ENCODE measurements around the gene CHMP6.
"Not testable (repeated sequence)": the region's sequence is repeated elsewhere in the genome, so short reads cannot be mapped to it uniquely, and the experiment has no call there.

Gene CHMP6

DNA sequence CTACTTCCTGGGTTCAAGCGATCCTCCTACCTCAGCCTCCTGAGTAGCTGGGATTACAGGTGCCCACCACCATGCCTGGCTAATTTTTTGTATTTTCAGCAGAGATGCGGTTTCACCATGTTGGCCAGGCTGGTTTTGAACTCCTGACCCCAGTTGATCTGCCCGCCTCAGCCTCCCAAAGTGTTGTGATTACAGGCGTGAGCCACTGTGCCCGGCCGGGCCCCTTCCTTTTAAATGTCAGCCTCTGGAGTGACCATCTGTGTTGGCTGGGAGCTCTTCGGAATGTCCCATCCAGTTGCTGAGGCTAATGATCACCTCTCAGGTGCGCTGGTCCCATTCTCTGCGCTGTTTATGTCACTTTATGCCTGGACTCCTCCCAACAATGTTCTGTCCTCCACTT, 38.7 kb downstream of the CHMP6 start:
- not testable (repeated sequence) for DNase-seq (ENCODE audit: low read depth)

- no peak for DNase-seq (ENCODE audit: low read depth)
These were observed 39.3 kb downstream of the CHMP6 start for GRCh38 chr17:81030741-81031565.

GRCh38 chr17:81031566-81032550, 40.2 kb downstream of the CHMP6 start:
- DNase-seq (ENCODE audit: low read depth) = no peak

DNA sequence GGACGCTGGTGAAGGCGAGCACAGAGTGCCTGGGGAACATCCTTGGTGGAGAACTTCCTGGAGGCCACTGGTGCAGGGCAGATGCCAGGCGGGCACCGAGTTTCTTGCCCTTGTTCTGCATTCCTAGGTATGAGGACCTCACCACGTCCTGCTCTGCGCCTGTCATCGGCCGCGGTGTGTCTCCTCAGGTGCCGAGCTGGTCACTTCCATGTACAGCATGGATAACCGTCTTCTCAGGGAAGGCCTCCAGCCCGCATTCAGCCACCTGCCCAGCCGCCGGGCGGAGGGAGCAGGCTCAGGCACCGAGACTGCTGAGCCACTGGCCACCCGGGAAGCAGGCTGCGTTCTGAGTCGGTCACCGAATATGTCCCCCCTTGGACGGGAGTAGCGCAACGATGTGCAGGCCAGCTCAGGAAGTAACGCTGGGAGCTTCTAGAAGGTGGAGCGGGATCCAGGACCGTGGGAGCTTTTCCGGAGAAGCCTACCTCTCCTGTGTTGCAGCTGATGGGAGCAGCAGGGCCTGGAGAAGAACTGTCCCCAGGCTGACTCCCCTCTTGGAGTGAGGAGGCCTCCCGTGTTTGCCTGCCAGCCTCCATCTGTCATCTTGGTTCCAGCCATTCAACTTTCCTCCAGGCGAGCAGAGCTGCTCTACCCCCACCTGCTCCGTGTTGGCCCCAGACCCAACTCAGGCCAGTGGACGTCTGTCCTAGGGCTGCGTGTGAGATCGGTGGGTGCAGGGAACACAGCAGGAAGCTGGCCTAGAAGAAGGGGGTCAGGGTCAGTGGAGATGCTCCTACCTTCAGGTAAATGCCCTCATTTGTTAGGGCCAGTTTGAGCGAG, 41.2 kb downstream of the CHMP6 start:
- DNase-seq (ENCODE audit: low read depth) = no peak

DNA sequence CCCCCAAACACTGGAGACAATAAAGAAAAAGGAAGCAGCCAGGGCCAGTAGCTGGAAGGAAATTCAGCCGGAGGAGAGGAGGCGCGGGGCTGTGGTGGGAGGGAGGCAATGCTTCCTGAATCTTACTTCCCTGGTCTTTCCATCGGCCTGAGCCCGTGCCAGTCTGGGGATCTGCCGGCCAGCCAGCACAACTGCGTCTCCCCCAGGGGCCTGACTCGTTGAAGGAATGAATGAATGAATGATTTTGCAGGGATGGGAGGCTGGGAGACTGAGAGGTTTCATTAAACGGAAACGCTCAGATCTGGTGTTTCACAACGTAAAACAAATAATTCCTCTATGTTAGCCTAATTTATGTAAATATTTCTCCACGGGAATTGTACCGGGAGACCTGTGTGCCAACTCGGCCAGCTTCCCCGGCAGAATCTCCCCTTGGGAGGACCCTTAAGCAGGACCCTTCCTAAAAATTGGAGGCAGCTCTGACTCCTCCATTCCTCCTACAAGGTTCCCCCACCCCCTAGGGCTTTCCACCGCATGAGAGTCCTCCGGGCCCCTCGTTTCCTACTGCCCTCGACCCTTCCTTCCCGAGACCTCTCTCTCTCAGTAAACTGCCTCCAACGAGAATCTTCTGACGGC, 42.0 kb downstream of the CHMP6 start:
- no peak for DNase-seq (ENCODE audit: low read depth)

DNA sequence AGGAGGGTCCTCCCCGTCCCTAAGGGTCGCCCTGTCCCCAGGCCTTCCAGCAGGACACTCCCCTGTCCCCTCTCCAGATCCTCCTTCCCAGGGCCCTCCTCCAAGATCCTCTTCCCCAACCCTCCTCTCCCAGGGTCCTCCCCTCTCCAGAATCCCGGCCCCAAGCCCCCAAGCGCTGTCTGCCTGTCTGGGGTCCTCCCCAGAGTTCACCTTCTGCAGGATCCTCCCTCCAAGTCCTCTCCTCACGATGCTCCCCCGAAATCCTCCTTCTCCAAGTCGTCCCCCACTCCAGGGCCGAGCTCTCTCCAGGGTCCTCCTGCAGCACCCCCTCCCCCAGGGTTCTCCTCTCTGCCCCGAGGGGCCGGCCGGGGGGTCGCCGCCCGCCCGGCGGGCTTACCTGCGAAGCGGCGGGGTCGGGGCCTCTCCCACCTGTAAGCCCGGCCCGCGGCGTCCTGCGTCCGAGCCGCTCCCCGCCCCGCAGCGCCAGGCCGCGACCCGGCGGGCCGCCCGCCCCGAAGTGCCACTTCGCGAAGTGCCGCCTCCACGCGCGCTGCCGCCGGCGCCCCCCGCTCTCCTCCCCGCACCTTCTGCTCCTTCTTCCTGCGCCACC, 42.6 kb downstream of the CHMP6 start:
- no peak for DNase-seq (ENCODE audit: low read depth)

GRCh38 chr17:81034779-81035520, 43.3 kb downstream of the CHMP6 start, which contains the start of gene BAIAP2:
Gene BAIAP2 (plus strand): TSS chr17:81035151. CDS start chr17:81035255, 104 bp downstream.
- DNase-seq (ENCODE audit: low read depth) = peak; percentile 98

- no peak for DNase-seq (ENCODE audit: low read depth)
These were observed 44.0 kb downstream of the CHMP6 start for GRCh38 chr17:81035521-81036196.

- DNase-seq (ENCODE audit: low read depth) = no peak
These were observed 44.7 kb downstream of the CHMP6 start for GRCh38 chr17:81036197-81036941.

DNA sequence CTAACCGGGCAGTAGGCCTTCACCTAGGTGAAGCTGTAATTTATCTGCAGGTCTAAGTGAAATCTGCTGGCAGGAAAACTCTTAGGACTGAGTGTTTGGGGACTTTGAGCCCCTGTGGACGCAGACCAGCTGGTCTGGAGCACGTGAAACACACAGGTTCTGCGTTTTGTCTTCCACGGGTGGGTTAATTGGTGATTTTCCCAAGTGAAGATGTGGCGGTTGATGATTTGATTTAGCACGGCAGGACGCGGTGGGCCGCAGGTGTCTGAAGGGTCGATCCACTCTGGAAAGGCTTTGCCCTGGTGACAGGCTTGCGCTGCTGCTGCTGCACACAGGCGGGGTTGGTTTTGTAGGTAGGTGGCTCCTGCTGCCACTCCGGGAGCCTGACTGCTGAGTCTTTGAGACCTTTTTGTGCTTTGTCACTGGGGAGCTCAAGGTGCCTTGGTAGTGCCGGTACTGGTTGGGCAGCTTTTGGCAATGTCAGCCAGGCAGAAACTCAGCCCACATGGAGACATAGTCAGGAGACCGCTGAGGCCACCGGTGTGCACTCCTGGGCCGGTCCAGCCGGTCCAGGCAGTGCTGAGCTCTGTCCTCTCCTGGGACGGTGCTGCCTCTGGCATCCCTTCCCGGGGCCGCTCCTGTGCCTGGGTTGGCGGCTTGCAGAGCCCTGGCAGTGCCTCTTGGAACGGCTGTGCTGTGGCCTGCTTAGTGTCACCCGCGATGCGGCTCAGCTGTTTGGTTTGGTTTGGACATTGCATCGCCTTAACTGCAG, 45.6 kb downstream of the CHMP6 start:
- DNase-seq (ENCODE audit: low read depth) = no peak

GRCh38 chr17:81037798-81038733, 46.4 kb downstream of the CHMP6 start:
- no peak for DNase-seq (ENCODE audit: low read depth)

- no peak for DNase-seq (ENCODE audit: low read depth)
These were observed 47.5 kb downstream of the CHMP6 start for GRCh38 chr17:81039096-81039495.

GRCh38 chr17:81039854-81040758, 48.5 kb downstream of the CHMP6 start:
- no peak for DNase-seq (ENCODE audit: low read depth)

GRCh38 chr17:81040791-81041337, 49.2 kb downstream of the CHMP6 start:
- DNase-seq (ENCODE audit: low read depth) = no peak

DNA sequence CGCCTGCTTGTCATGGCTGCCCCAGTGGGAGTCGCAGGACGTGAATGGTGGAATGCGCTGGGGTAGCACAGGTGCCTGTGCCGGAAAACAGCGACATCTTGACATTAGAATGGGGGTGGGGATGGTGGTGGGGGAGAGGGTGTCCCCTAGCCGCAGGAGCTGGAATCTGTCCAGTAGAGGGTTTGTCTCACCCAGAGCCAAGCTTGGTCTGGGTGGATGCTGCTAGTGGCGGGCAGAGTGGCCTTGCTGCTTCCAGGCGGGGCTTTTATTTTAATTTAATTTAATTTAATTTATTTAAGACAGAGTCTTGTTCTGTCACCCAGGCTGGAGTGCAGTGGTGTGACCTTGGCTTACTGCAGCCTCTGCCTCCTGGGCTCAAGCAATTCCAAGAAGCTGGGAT, 51.0 kb downstream of the CHMP6 start:
- DNase-seq (ENCODE audit: low read depth) = no peak

DNA sequence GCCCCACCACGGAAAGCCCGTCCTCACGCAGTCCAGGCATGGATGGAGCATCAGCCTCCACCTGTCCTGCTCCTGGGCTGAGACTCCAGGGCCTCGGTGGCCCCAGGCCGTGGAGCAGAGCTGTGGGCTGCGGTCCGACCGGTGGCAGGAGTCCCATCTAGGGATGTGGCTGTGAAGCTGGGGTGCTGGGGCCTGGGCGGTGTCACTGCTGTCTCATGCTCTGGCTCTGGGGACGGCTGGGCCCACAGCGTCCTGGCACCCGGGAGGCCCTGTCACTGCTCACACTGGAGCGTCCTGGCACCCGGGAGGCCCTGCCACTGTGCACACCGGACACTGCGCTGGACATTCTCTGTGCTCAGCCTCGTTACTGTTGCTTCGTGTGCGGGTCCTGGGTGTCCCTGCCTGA, 51.7 kb downstream of the CHMP6 start:
- DNase-seq (ENCODE audit: low read depth) = no peak

Data from stimulated activated CD8-positive, alpha-beta memory T cell treated with anti-CD3 and anti-CD28 coated beads, Interleukin-12 subunit alpha, Interleukin-12 subunit beta, amount 100 ng/mL, for 1 hour (primary cell).